Measurements from ENCODE around the gene CAB39. TPM values are rescaled to one million over a fixed set of nuclear protein-coding genes. Genes with fewer than 3 reads are reported as not detected.
A peak's percentile ranks its signal among the peaks of the same experiment; 100 is the strongest.

Gene CAB39
- total RNA-seq, 1 donor from 2014 or later, result 78.9 TPM

GRCh38 chr2:230819433-230819832 is 106.8 kb downstream of the CAB39 start:
- no peak overlapping the region for H3K4me3 ChIP-seq
- H3K27me3 ChIP-seq, result no peaks in the 10 kb centered on the region
- DNase-seq (no peak), ATAC-seq (no peak)
- peaks cover 51% of the 10 kb centered on the region for H3K36me3 ChIP-seq
- H3K4me1 ChIP-seq, result no peaks in the 10 kb centered on the region
- intact Hi-C loops (cut with DNase I), result no loop called here
- TF ChIP-seq, protein P1, sequence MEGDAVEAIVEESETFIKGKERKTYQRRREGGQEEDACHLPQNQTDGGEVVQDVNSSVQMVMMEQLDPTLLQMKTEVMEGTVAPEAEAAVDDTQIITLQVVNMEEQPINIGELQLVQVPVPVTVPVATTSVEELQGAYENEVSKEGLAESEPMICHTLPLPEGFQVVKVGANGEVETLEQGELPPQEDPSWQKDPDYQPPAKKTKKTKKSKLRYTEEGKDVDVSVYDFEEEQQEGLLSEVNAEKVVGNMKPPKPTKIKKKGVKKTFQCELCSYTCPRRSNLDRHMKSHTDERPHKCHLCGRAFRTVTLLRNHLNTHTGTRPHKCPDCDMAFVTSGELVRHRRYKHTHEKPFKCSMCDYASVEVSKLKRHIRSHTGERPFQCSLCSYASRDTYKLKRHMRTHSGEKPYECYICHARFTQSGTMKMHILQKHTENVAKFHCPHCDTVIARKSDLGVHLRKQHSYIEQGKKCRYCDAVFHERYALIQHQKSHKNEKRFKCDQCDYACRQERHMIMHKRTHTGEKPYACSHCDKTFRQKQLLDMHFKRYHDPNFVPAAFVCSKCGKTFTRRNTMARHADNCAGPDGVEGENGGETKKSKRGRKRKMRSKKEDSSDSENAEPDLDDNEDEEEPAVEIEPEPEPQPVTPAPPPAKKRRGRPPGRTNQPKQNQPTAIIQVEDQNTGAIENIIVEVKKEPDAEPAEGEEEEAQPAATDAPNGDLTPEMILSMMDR (IDR thresholded peaks at IDR 0.05), result no peak
- no peak overlapping the region for H3K27ac ChIP-seq
- H3K9me3 ChIP-seq, result no peaks in the 10 kb centered on the region

- peaks cover 4% of the 10 kb centered on the region for H3K27me3 ChIP-seq
- no peak overlapping the region for H3K27ac ChIP-seq
- H3K36me3 ChIP-seq, result peaks cover 32% of the 10 kb centered on the region
- H3K4me3 ChIP-seq, result no peak overlapping the region
- DNase-seq, result no peak
- ATAC-seq, result peak; percentile 30
- intact Hi-C loops (cut with DNase I), result loop anchor here (10.0 kb wide), 1 partner anchor 163 kb away; no protein-coding TSS in a partner anchor
- H3K4me1 ChIP-seq, result no peaks in the 10 kb centered on the region
- H3K9me3 ChIP-seq, result no peaks in the 10 kb centered on the region
- TF ChIP-seq, protein P1 (IDR thresholded peaks at IDR 0.05), result no peak
Measured at GRCh38 chr2:230821261-230821990, 108.8 kb downstream of the CAB39 start.

- no peaks in the 10 kb centered on the region for H3K9me3 ChIP-seq
- no peak overlapping the region for H3K27ac ChIP-seq
- H3K4me1 ChIP-seq, result no peaks in the 10 kb centered on the region
- intact Hi-C loops (cut with DNase I), result loop anchor here (10.0 kb wide), 1 partner anchor 163 kb away; no protein-coding TSS in a partner anchor
- peaks cover 26% of the 10 kb centered on the region for H3K36me3 ChIP-seq
- H3K4me3 ChIP-seq, result no peak overlapping the region
- H3K27me3 ChIP-seq, result peaks cover 8% of the 10 kb centered on the region
- TF ChIP-seq, protein P1 (IDR thresholded peaks at IDR 0.05), result no peak
- ATAC-seq, result peak; percentile 11
- DNase-seq, result no peak
Measured at GRCh38 chr2:230821991-230822520, 109.4 kb downstream of the CAB39 start.

DNA sequence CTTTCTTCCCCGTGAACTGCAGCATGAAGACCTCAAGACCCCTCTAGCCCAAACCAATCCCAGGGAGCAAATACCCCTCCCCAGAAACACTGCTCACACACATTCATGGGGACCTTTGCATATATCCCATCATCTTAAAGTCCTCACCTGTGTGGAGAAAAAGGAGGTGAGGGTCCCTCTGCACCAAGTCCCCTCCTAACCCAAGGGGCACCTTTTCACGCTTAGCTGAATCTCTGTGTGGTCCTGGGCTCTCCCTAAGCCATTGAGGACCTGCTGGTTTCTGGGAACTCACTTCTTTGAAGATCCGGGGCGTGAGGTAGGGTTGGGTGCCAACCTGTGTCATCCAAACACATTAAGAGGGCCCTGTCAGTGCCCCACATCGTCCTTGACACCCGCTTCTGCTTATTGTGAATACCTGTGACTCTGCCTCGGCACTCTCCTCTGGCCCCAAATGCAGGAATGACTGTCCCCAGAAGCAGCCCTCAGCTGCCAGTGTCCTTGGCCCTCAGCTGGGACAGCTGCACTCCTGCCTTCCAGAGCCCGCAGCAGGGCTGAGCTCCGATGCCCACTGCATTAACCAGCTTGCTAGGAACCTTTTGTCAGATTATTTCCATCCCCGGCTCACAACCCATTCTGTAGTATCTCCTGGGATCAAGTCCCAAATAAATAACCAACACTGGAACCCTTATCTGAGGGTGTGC is 110.8 kb downstream of the CAB39 start:
- intact Hi-C loops (cut with DNase I), result loop anchor here (10.0 kb wide), 1 partner anchor 161 kb away; no protein-coding TSS in a partner anchor
- H3K4me1 ChIP-seq, result peaks cover 3% of the 10 kb centered on the region
- TF ChIP-seq, protein P1 (IDR thresholded peaks at IDR 0.05), result no peak
- peaks cover 22% of the 10 kb centered on the region for H3K27me3 ChIP-seq
- H3K9me3 ChIP-seq, result no peaks in the 10 kb centered on the region
- DNase-seq (no peak), ATAC-seq (no peak)
- no peak overlapping the region for H3K4me3 ChIP-seq
- H3K27ac ChIP-seq, result no peak overlapping the region
- H3K36me3 ChIP-seq, result peaks cover 13% of the 10 kb centered on the region

- no peak overlapping the region for H3K27ac ChIP-seq
- TF ChIP-seq, protein P1 (IDR thresholded peaks at IDR 0.05), result peak; percentile 74
- H3K4me1 ChIP-seq, result peaks cover 3% of the 10 kb centered on the region
- intact Hi-C loops (cut with DNase I), result loop anchor here (10.0 kb wide), 1 partner anchor 160 kb away; no protein-coding TSS in a partner anchor
- DNase-seq (no peak), ATAC-seq (peak; percentile 81)
- H3K36me3 ChIP-seq, result peaks cover 3% of the 10 kb centered on the region
- H3K27me3 ChIP-seq, result peaks cover 32% of the 10 kb centered on the region
- no peaks in the 10 kb centered on the region for H3K9me3 ChIP-seq
- H3K4me3 ChIP-seq, result peak overlapping the region; percentile 14
Measured at GRCh38 chr2:230824406-230824978, 111.8 kb downstream of the CAB39 start.

Data from upper lobe of right lung (tissue), 1 donor.